H1 (cell line): ENCODE measurements around the gene C19orf73. TPM values are rescaled to one million over a fixed set of nuclear protein-coding genes. Genes with fewer than 3 reads are reported as not detected.

Source experiments
- CBX8 ChIP-seq: fragments of 300-800, 300-1000 bp; sonication (generic); IDR thresholded peaks from 2 replicates; pipeline ENCODE4 v1.7.1; 2016; ENCODE audit warnings: low read depth, low read length, borderline replicate concordance
- CEBPB ChIP-seq: IDR thresholded peaks from 2 replicates; pipeline ENCODE4 v1.6.1; 2012; ENCODE audit warnings: low read depth, low read length
- JUN ChIP-seq: IDR thresholded peaks from 2 replicates; pipeline ENCODE4 v1.6.1; 2011; ENCODE audit warnings: low read depth, mild to moderate bottlenecking, improper control_type of control experiment, low read length
- SIX5 ChIP-seq: IDR thresholded peaks from 2 replicates; pipeline ENCODE4 v1.6.1; 2011; ENCODE audit warnings: mild to moderate bottlenecking, low read depth, low read length
- TCF12 ChIP-seq: IDR thresholded peaks from 2 replicates; pipeline ENCODE4 v1.6.1; 2011; ENCODE audit warnings: low read depth, mild to moderate bottlenecking, low read length
- polyA plus RNA-seq, 7 experiments: library from polyadenylated mRNA; depleted of rRNA in 3 of 7; stranded (reverse) in 5 of 7; unstranded in 2 of 7; fragments of >200 nt in 5 of 7; fragments of 200-250 nt in 2 of 7; gene quantifications; 1 replicate in 5 of 7; 2 replicates in 1 of 7; 4 replicates in 1 of 7; pipeline versions ENCODE4 v1.2.1 to v1.2.3, GENCODE V29; 2011 to 2013; ENCODE audit warnings: missing spikeins in 2 of 7, mixed read lengths in 2 of 7
- total RNA-seq: library from RNA; stranded (reverse); fragmentation: NEBNext Ultra II Directional; extraction: Animal tissue kit (Norgen Biotek cat#: 25700); gene quantifications from 2 replicates; pipeline ENCODE4 v1.2.1, GENCODE V29; 2021
- TF ChIP-seq, protein P1 (sequence below): fragments of 300-600 bp; sonication (generic); IDR thresholded peaks from 2 replicates; pipeline ENCODE4 v1.7.1; 2012; ENCODE audit warnings: low read length, moderate library complexity, mild to moderate bottlenecking, inconsistent platforms; ENCODE audit not compliant: insufficient replicate concordance
- TF ChIP-seq, protein P2 (sequence below), 3 experiments: IDR thresholded peaks; 1 replicate in 2 of 3; 2 replicates in 1 of 3; pipeline versions ENCODE4 v1.5.1 to v1.6.1; 2011; ENCODE audit warnings: low read length in 3 of 3, mild to moderate bottlenecking in 3 of 3, inconsistent platforms in 2 of 3, low read depth in 1 of 3, moderate library complexity in 1 of 3; ENCODE audit not compliant: insufficient read depth in 1 of 3; ENCODE audit errors: control extremely low read depth in 1 of 3

C19orf73 gene
- total and polyA plus RNA-seq, 2 of the 8 experiments (the other 6 are each of a cell fraction or from before 2014, with no cell fraction given): 2.5 to 4.6 TPM

DNA sequence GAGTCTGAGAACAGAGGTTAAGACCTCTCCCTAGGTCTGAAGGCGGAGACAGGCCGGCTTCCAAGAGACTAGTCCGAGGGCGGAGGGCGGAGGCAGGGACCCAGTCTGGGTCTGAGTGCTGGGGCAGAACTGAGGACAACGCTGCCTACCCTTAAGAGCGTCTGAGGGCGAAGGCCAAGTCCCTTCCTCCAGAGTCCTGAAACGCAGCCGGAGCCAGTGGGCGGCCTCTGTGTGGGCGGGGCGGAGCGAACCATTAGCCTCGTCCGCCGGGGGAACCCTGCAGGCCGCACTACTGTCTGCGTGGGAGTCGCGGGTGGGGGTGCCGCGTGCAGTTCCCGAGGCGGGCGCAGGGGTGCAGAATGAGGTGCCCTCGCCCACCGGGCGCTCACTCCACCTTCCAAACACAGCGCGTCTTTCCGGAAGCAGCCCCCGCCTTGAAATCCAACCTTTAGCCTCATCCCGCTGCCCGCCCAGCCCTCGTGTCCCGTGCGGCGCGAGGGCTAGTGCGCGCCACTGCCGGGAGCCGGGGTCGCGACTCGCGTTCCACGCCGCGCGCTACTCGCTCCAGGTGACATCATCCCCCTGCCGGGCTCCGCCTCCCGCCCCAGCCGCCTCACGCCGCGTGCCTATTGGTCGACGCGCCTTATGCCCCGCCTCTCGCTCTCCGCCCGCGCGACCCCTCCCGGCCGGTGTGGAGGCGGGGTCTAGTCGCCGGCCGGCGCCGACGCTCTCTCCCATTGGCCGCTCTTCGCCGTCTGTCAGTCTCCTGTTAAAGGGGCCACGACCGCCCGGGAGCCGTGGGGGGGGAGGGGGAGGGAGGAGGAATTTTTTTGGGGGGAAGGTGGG, at the start of gene C19orf73 (continued):
- TF ChIP-seq, protein P1, sequence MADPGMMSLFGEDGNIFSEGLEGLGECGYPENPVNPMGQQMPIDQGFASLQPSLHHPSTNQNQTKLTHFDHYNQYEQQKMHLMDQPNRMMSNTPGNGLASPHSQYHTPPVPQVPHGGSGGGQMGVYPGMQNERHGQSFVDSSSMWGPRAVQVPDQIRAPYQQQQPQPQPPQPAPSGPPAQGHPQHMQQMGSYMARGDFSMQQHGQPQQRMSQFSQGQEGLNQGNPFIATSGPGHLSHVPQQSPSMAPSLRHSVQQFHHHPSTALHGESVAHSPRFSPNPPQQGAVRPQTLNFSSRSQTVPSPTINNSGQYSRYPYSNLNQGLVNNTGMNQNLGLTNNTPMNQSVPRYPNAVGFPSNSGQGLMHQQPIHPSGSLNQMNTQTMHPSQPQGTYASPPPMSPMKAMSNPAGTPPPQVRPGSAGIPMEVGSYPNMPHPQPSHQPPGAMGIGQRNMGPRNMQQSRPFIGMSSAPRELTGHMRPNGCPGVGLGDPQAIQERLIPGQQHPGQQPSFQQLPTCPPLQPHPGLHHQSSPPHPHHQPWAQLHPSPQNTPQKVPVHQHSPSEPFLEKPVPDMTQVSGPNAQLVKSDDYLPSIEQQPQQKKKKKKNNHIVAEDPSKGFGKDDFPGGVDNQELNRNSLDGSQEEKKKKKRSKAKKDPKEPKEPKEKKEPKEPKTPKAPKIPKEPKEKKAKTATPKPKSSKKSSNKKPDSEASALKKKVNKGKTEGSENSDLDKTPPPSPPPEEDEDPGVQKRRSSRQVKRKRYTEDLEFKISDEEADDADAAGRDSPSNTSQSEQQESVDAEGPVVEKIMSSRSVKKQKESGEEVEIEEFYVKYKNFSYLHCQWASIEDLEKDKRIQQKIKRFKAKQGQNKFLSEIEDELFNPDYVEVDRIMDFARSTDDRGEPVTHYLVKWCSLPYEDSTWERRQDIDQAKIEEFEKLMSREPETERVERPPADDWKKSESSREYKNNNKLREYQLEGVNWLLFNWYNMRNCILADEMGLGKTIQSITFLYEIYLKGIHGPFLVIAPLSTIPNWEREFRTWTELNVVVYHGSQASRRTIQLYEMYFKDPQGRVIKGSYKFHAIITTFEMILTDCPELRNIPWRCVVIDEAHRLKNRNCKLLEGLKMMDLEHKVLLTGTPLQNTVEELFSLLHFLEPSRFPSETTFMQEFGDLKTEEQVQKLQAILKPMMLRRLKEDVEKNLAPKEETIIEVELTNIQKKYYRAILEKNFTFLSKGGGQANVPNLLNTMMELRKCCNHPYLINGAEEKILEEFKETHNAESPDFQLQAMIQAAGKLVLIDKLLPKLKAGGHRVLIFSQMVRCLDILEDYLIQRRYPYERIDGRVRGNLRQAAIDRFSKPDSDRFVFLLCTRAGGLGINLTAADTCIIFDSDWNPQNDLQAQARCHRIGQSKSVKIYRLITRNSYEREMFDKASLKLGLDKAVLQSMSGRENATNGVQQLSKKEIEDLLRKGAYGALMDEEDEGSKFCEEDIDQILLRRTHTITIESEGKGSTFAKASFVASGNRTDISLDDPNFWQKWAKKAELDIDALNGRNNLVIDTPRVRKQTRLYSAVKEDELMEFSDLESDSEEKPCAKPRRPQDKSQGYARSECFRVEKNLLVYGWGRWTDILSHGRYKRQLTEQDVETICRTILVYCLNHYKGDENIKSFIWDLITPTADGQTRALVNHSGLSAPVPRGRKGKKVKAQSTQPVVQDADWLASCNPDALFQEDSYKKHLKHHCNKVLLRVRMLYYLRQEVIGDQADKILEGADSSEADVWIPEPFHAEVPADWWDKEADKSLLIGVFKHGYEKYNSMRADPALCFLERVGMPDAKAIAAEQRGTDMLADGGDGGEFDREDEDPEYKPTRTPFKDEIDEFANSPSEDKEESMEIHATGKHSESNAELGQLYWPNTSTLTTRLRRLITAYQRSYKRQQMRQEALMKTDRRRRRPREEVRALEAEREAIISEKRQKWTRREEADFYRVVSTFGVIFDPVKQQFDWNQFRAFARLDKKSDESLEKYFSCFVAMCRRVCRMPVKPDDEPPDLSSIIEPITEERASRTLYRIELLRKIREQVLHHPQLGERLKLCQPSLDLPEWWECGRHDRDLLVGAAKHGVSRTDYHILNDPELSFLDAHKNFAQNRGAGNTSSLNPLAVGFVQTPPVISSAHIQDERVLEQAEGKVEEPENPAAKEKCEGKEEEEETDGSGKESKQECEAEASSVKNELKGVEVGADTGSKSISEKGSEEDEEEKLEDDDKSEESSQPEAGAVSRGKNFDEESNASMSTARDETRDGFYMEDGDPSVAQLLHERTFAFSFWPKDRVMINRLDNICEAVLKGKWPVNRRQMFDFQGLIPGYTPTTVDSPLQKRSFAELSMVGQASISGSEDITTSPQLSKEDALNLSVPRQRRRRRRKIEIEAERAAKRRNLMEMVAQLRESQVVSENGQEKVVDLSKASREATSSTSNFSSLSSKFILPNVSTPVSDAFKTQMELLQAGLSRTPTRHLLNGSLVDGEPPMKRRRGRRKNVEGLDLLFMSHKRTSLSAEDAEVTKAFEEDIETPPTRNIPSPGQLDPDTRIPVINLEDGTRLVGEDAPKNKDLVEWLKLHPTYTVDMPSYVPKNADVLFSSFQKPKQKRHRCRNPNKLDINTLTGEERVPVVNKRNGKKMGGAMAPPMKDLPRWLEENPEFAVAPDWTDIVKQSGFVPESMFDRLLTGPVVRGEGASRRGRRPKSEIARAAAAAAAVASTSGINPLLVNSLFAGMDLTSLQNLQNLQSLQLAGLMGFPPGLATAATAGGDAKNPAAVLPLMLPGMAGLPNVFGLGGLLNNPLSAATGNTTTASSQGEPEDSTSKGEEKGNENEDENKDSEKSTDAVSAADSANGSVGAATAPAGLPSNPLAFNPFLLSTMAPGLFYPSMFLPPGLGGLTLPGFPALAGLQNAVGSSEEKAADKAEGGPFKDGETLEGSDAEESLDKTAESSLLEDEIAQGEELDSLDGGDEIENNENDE: no peak
- TF ChIP-seq CBX8: no peak
- no peak for TF ChIP-seq SIX5
- TF ChIP-seq, protein P2, sequence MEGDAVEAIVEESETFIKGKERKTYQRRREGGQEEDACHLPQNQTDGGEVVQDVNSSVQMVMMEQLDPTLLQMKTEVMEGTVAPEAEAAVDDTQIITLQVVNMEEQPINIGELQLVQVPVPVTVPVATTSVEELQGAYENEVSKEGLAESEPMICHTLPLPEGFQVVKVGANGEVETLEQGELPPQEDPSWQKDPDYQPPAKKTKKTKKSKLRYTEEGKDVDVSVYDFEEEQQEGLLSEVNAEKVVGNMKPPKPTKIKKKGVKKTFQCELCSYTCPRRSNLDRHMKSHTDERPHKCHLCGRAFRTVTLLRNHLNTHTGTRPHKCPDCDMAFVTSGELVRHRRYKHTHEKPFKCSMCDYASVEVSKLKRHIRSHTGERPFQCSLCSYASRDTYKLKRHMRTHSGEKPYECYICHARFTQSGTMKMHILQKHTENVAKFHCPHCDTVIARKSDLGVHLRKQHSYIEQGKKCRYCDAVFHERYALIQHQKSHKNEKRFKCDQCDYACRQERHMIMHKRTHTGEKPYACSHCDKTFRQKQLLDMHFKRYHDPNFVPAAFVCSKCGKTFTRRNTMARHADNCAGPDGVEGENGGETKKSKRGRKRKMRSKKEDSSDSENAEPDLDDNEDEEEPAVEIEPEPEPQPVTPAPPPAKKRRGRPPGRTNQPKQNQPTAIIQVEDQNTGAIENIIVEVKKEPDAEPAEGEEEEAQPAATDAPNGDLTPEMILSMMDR (IDR thresholded peaks at IDR 0.05; ENCODE audit: control extremely low read depth in 1 of 3, insufficient read depth in 1 of 3, low read depth in 1 of 3, low read length in 3 of 3): peak in 1 of 3 experiments; percentile 5; a peak in 1 of 4 replicates
- no peak for TF ChIP-seq TCF12
- 0 out of 2 replicates have a peak, but pooled peaks have one; percentile 35 for TF ChIP-seq JUN
- TF ChIP-seq CEBPB: no peak
